Stimulated activated CD8-positive, alpha-beta memory T cell treated with anti-CD3 and anti-CD28 coated beads, Interleukin-15, amount 100 ng/mL, for 48 hours (primary cell): Measurements from ENCODE around the gene HELZ.
A peak's percentile ranks its signal among the peaks of the same experiment; 100 is the strongest.

ENCODE experiments used
- DNase-seq, 2 donors: peaks; one replicate each; pipeline ENCODE4 v3.0.0-alpha.2; 2020; ENCODE audit warnings: low read depth in 2 of 2

Gene HELZ

GRCh38 chr17:67229109-67229955 lies 15.7 kb downstream of the HELZ start:
- DNase-seq = no peak

- no peak for DNase-seq
These were observed 17.5 kb downstream of the HELZ start for GRCh38 chr17:67227488-67227887.

GRCh38 chr17:67225316-67225715 lies 19.7 kb downstream of the HELZ start:
- no peak for DNase-seq

- DNase-seq = no peak
These were observed 20.3 kb downstream of the HELZ start for GRCh38 chr17:67224736-67225135.

- DNase-seq = no peak
These were observed 21.1 kb downstream of the HELZ start for GRCh38 chr17:67223924-67224323.

- no peak for DNase-seq
These were observed 23.7 kb downstream of the HELZ start for GRCh38 chr17:67221062-67221998.

GRCh38 chr17:67218385-67218950 lies 26.5 kb downstream of the HELZ start:
- no peak for DNase-seq

GRCh38 chr17:67217446-67217845 lies 27.6 kb downstream of the HELZ start:
- no peak for DNase-seq

GRCh38 chr17:67216578-67217320 lies 28.2 kb downstream of the HELZ start:
- no peak for DNase-seq

GRCh38 chr17:67215991-67216421 lies 29.0 kb downstream of the HELZ start:
- no peak for DNase-seq

- no peak for DNase-seq
These were observed 32.1 kb downstream of the HELZ start for GRCh38 chr17:67212714-67213417.

GRCh38 chr17:67212231-67212630 lies 32.8 kb downstream of the HELZ start:
- DNase-seq = no peak

- DNase-seq = no peak
These were observed 33.3 kb downstream of the HELZ start for GRCh38 chr17:67211742-67212141.

- DNase-seq = no peak
These were observed 34.1 kb downstream of the HELZ start for GRCh38 chr17:67210915-67211314.

GRCh38 chr17:67208232-67208631 lies 36.8 kb downstream of the HELZ start:
- no peak for DNase-seq

- DNase-seq = no peak
These were observed 41.2 kb downstream of the HELZ start for GRCh38 chr17:67203818-67204217.

GRCh38 chr17:67202503-67202902 lies 42.5 kb downstream of the HELZ start:
- no peak for DNase-seq

- no peak for DNase-seq
These were observed 44.2 kb downstream of the HELZ start for GRCh38 chr17:67200727-67201301.

GRCh38 chr17:67198131-67198530 lies 46.9 kb downstream of the HELZ start:
- no peak for DNase-seq

GRCh38 chr17:67197023-67197422 lies 48.0 kb downstream of the HELZ start:
- peak in 1 of 2 donors; percentile 4 for DNase-seq

GRCh38 chr17:67196422-67196821 lies 48.6 kb downstream of the HELZ start:
- DNase-seq = no peak
